HepG2 (cell line): Measurements from ENCODE around the gene SNX15. TPM values are rescaled to one million over a fixed set of nuclear protein-coding genes. Genes with fewer than 3 reads are reported as not detected.

Experiments used
- BRF2 ChIP-seq: sonication (generic); formaldehyde crosslinking; IDR thresholded peaks from 2 replicates; pipeline ENCODE4 v1.8.1; 2022; ENCODE audit warnings: mild to moderate bottlenecking, missing genetic modification reagents
- EP300 ChIP-seq, 3 experiments: sonication (generic) in 1 of 3; formaldehyde crosslinking in 1 of 3; IDR thresholded peaks; 2 replicates each; pipeline versions ENCODE4 v1.5.1 to v1.6.1; 2011 to 2020; ENCODE audit warnings: low read depth in 2 of 3, low read length in 2 of 3, borderline replicate concordance in 1 of 3, improper control_type of control experiment in 1 of 3, mild to moderate bottlenecking in 1 of 3, missing genetic modification reagents in 1 of 3, moderate library complexity in 1 of 3
- FOXA1 ChIP-seq, 2 experiments: fragments of 450-650 bp in 1 of 2; sonication (generic) in 1 of 2; formaldehyde crosslinking in 1 of 2; IDR thresholded peaks; 2 replicates each; pipeline versions ENCODE4 v1.4.0 to v1.6.1; 2016 to 2020; ENCODE audit warnings: missing genetic modification reagents in 1 of 2
- HNF4A ChIP-seq: sonication (generic); formaldehyde crosslinking; IDR thresholded peaks from 2 replicates; pipeline ENCODE4 v1.4.0; 2020; ENCODE audit warnings: missing genetic modification reagents
- JUNB ChIP-seq: sonication (generic); formaldehyde crosslinking; IDR thresholded peaks from 2 replicates; pipeline ENCODE4 v1.8.0; 2022; ENCODE audit warnings: missing genetic modification reagents, mild to moderate bottlenecking, borderline replicate concordance
- MBNL3 ChIP-seq: fragments of 250-450 bp; sonication (Bioruptor Pico); conservative IDR thresholded peaks from 2 replicates; pipeline ENCODE4 v1.8.0; 2022; ENCODE audit warnings: mild to moderate bottlenecking, inconsistent platforms
- NCOA1 ChIP-seq: sonication (generic); formaldehyde crosslinking; IDR thresholded peaks from 2 replicates; pipeline ENCODE4 v1.9.0; 2021; ENCODE audit warnings: missing genetic modification reagents
- POLR2G ChIP-seq: fragments of 200-400 bp; formaldehyde crosslinking; IDR thresholded peaks from 2 replicates; pipeline ENCODE4 v1.6.1; 2018; ENCODE audit warnings: mild to moderate bottlenecking, low read depth, low read length, moderate library complexity
- REXO4 ChIP-seq: sonication (generic); formaldehyde crosslinking; IDR thresholded peaks from 2 replicates; pipeline ENCODE4 v1.8.0; 2022; ENCODE audit warnings: missing genetic modification reagents, mild to moderate bottlenecking, borderline replicate concordance
- SAP130 ChIP-seq: IDR thresholded peaks from 2 replicates; pipeline ENCODE4 v1.6.1; 2016; ENCODE audit warnings: low read depth
- SOX5 ChIP-seq: IDR thresholded peaks from 2 replicates; pipeline ENCODE4 v1.6.1; 2016; ENCODE audit warnings: borderline replicate concordance
- U2AF1 ChIP-seq: fragments of 200-400 bp; formaldehyde crosslinking; optimal IDR thresholded peaks from 2 replicates; pipeline ENCODE3; 2017; ENCODE audit warnings: mild to moderate bottlenecking, low read depth, low read length
- ZBTB1 ChIP-seq: sonication (generic); formaldehyde crosslinking; IDR thresholded peaks from 2 replicates; pipeline ENCODE4 v1.4.0; 2020; ENCODE audit warnings: missing genetic modification reagents, borderline replicate concordance
- ZNF180 ChIP-seq: sonication (generic); formaldehyde crosslinking; IDR thresholded peaks from 2 replicates; pipeline ENCODE4 v1.4.0; 2020; ENCODE audit warnings: low read depth, missing genetic modification reagents, borderline replicate concordance
- ZNF207 ChIP-seq: fragments of 450-650 bp; IDR thresholded peaks from 2 replicates; pipeline ENCODE4 v1.6.1; 2016; ENCODE audit warnings: antibody characterized with exemption, borderline replicate concordance
- ZNF282 ChIP-seq: fragments of 450-650 bp; IDR thresholded peaks from 2 replicates; pipeline ENCODE4 v1.6.1; 2018; ENCODE audit not compliant: partially characterized antibody
- ZNF30 ChIP-seq: sonication (generic); formaldehyde crosslinking; IDR thresholded peaks from 2 replicates; pipeline ENCODE4 v1.5.0; 2020; ENCODE audit warnings: mild to moderate bottlenecking, missing genetic modification reagents
- ZNF605 ChIP-seq: sonication (generic); formaldehyde crosslinking; IDR thresholded peaks from 2 replicates; pipeline ENCODE4 v1.8.0; 2022; ENCODE audit warnings: mild to moderate bottlenecking, missing genetic modification reagents
- ZNF746 ChIP-seq: sonication (generic); formaldehyde crosslinking; IDR thresholded peaks from 2 replicates; pipeline ENCODE4 v1.8.0; 2022; ENCODE audit warnings: mild to moderate bottlenecking, missing genetic modification reagents
- ZNF879 ChIP-seq: sonication (generic); formaldehyde crosslinking; IDR thresholded peaks from 2 replicates; pipeline ENCODE4 v1.8.1; 2023; ENCODE audit warnings: missing genetic modification reagents
- polyA plus RNA-seq, 8 experiments: library from polyadenylated mRNA; depleted of rRNA in 3 of 8; stranded (reverse) in 7 of 8; unstranded in 1 of 8; fragments of >200 nt; fragmentation: Illumina TruSeq in 4 of 8; extraction: Trizol in 4 of 8; gene quantifications; 2 replicates each; pipeline versions ENCODE4 v1.2.1 to v1.2.3, GENCODE V29; 2011 to 2016; ENCODE audit warnings: low read depth in 4 of 8, missing spikeins in 1 of 8, mixed read lengths in 1 of 8; ENCODE audit not compliant: insufficient read depth in 1 of 8
- total RNA-seq, 5 experiments: library from RNA; depleted of rRNA; stranded (reverse); fragments of >200 nt; fragmentation: Illumina TruSeq; extraction: Trizol; gene quantifications; 2 replicates each; pipeline ENCODE4 v1.2.3, GENCODE V29; 2016; ENCODE audit warnings: low read depth in 1 of 5
- TF ChIP-seq, protein P1 (sequence below): sonication (generic); formaldehyde crosslinking; IDR thresholded peaks from 2 replicates; pipeline ENCODE4 v1.4.0; 2020; ENCODE audit warnings: mild to moderate bottlenecking, missing genetic modification reagents
- TF ChIP-seq, protein P2 (sequence below): sonication (generic); formaldehyde crosslinking; IDR thresholded peaks from 2 replicates; pipeline ENCODE4 v1.4.0; 2020; ENCODE audit warnings: missing genetic modification reagents; ENCODE audit errors: not compliant biosample characterization
- TF ChIP-seq, protein P3 (sequence below): sonication (generic); formaldehyde crosslinking; IDR thresholded peaks from 2 replicates; pipeline ENCODE4 v1.4.0; 2020; ENCODE audit warnings: missing genetic modification reagents, borderline replicate concordance
- TF ChIP-seq, protein P4 (sequence below): sonication (generic); formaldehyde crosslinking; IDR thresholded peaks from 2 replicates; pipeline ENCODE4 v1.5.1; 2020; ENCODE audit warnings: missing genetic modification reagents, mild to moderate bottlenecking, borderline replicate concordance

Gene SNX15
- total and polyA plus RNA-seq, 2 of the 13 experiments (the other 11 are each of a cell fraction or from before 2014, with no cell fraction given), result 19.1 to 22.6 TPM

- TF ChIP-seq ZNF207 (no peak), HNF4A (no peak), NCOA1 (CRISPR knock-in tag) (no peak), SAP130 (CRISPR knock-in tag) (peak; percentile 49; the same call in 1 of the 2 replicates), EP300 (IDR thresholded peaks at IDR 0.05; ENCODE audit: low read depth in 2 of 2, low read length in 2 of 2) (no peak), EP300 (CRISPR knock-in tag; IDR thresholded peaks at IDR 0.05; ENCODE audit: borderline replicate concordance) (no peak), JUNB (CRISPR knock-in tag) (no peak), BRF2 (no peak), ZBTB1 (CRISPR knock-in tag) (no peak), MBNL3 (CRISPR knock-in tag) (no peak), SOX5 (CRISPR knock-in tag) (no peak), ZNF746 (no peak), POLR2G (no peak), ZNF30 (CRISPR knock-in tag) (no peak), ZNF180 (CRISPR knock-in tag) (no peak), ZNF605 (CRISPR knock-in tag) (no peak), REXO4 (CRISPR knock-in tag) (no peak), FOXA1 (IDR thresholded peaks at IDR 0.05) (no peak), FOXA1 (CRISPR knock-in tag; IDR thresholded peaks at IDR 0.05) (no peak), U2AF1 (no peak), ZNF282 (no peak), ZNF879 (CRISPR knock-in tag) (no peak)
- TF ChIP-seq, protein P1, sequence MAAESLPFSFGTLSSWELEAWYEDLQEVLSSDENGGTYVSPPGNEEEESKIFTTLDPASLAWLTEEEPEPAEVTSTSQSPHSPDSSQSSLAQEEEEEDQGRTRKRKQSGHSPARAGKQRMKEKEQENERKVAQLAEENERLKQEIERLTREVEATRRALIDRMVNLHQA (CRISPR knock-in tag), result no peak
- TF ChIP-seq, protein P2, sequence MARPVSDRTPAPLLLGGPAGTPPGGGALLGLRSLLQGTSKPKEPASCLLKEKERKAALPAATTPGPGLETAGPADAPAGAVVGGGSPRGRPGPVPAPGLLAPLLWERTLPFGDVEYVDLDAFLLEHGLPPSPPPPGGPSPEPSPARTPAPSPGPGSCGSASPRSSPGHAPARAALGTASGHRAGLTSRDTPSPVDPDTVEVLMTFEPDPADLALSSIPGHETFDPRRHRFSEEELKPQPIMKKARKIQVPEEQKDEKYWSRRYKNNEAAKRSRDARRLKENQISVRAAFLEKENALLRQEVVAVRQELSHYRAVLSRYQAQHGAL, result no peak
- TF ChIP-seq, protein P3, sequence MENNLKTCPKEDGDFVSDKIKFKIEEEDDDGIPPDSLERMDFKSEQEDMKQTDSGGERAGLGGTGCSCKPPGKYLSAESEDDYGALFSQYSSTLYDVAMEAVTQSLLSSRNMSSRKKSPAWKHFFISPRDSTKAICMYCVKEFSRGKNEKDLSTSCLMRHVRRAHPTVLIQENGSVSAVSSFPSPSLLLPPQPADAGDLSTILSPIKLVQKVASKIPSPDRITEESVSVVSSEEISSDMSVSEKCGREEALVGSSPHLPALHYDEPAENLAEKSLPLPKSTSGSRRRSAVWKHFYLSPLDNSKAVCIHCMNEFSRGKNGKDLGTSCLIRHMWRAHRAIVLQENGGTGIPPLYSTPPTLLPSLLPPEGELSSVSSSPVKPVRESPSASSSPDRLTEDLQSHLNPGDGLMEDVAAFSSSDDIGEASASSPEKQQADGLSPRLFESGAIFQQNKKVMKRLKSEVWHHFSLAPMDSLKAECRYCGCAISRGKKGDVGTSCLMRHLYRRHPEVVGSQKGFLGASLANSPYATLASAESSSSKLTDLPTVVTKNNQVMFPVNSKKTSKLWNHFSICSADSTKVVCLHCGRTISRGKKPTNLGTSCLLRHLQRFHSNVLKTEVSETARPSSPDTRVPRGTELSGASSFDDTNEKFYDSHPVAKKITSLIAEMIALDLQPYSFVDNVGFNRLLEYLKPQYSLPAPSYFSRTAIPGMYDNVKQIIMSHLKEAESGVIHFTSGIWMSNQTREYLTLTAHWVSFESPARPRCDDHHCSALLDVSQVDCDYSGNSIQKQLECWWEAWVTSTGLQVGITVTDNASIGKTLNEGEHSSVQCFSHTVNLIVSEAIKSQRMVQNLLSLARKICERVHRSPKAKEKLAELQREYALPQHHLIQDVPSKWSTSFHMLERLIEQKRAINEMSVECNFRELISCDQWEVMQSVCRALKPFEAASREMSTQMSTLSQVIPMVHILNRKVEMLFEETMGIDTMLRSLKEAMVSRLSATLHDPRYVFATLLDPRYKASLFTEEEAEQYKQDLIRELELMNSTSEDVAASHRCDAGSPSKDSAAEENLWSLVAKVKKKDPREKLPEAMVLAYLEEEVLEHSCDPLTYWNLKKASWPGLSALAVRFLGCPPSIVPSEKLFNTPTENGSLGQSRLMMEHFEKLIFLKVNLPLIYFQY (CRISPR knock-in tag), result no peak
- TF ChIP-seq, protein P4, sequence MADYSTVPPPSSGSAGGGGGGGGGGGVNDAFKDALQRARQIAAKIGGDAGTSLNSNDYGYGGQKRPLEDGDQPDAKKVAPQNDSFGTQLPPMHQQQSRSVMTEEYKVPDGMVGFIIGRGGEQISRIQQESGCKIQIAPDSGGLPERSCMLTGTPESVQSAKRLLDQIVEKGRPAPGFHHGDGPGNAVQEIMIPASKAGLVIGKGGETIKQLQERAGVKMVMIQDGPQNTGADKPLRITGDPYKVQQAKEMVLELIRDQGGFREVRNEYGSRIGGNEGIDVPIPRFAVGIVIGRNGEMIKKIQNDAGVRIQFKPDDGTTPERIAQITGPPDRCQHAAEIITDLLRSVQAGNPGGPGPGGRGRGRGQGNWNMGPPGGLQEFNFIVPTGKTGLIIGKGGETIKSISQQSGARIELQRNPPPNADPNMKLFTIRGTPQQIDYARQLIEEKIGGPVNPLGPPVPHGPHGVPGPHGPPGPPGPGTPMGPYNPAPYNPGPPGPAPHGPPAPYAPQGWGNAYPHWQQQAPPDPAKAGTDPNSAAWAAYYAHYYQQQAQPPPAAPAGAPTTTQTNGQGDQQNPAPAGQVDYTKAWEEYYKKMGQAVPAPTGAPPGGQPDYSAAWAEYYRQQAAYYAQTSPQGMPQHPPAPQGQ, result no peak
Measured at GRCh38 chr11:65078151-65078550, 50.9 kb downstream of the SNX15 start (continued).
